Measurements from ENCODE around the gene C2orf69. TPM values are rescaled to one million over a fixed set of nuclear protein-coding genes. Genes with fewer than 3 reads are reported as not detected.

Gene C2orf69
- total and polyA plus RNA-seq, 2 of the 8 experiments (the other 6 are each of a cell fraction or from before 2014, with no cell fraction given) = 3.9 to 32.0 TPM

- Histone ChIP-seq H3K4me1 (replicated peaks in 1 of 4; ENCODE audit: control insufficient read depth in 3 of 4, insufficient read depth in 4 of 4, low read length in 3 of 4) (peaks cover 0 to 6% (median 0%) of the 10 kb centered on the region in 4 experiments; a peak in 2 of 7 replicates), H4K20me1 (replicated peaks in 1 of 2; ENCODE audit: control insufficient read depth in 1 of 2, insufficient read depth in 2 of 2, low read length in 2 of 2) (no peaks in the 10 kb centered on the region), H3K4me3 (ENCODE audit: extremely low read depth in 1 of 4, insufficient read depth in 2 of 4, low read depth in 3 of 4, low read length in 4 of 4) (no peak overlapping the region), H3K9ac (replicated peaks in 1 of 4; ENCODE audit: extremely low read depth in 1 of 4, low read depth in 3 of 4, low read length in 3 of 4) (no peak overlapping the region), H2BK5ac (ENCODE audit: low read depth, low read length) (no peak overlapping the region), H2BK12ac (ENCODE audit: low read depth, low read length) (no peak overlapping the region), H3K4me2 (ENCODE audit: insufficient read depth in 1 of 2, low read depth in 2 of 2, low read length in 2 of 2) (no peak overlapping the region), H3K23me2 (ENCODE audit: low read depth, low read length) (no peaks in the 10 kb centered on the region), H3K9me3 (ENCODE audit: insufficient read depth in 2 of 2, low read depth in 1 of 2, low read length in 1 of 2) (peaks cover 14 to 24% of the 10 kb centered on the region in 2 experiments), H3K36me3 (ENCODE audit: control insufficient read depth in 2 of 4, insufficient read depth in 4 of 4, low read length in 3 of 4) (peaks cover 0 to 3% (median 0%) of the 10 kb centered on the region in 4 experiments; a peak in 1 of 8 replicates), H3K56ac (replicated peaks; ENCODE audit: insufficient read length, low read depth, low read length) (no peak overlapping the region), H3K23ac (ENCODE audit: insufficient read length) (no peak overlapping the region), H4K91ac (replicated peaks; ENCODE audit: insufficient read length, low read length) (no peak overlapping the region), H4K5ac (ENCODE audit: insufficient read length, low read depth, low read length) (no peak overlapping the region), H3K79me2 (ENCODE audit: control insufficient read depth in 1 of 2, insufficient read depth in 2 of 2, low read length in 2 of 2) (no peaks in the 10 kb centered on the region), H2BK20ac (ENCODE audit: low read length) (no peak overlapping the region), H2AK5ac (ENCODE audit: low read depth, low read length) (no peak overlapping the region), H3K27me3 (replicated peaks in 1 of 4; ENCODE audit: control insufficient read depth in 3 of 4, extremely low read depth in 1 of 4, insufficient read depth in 3 of 4, low read length in 3 of 4) (no peaks in the 10 kb centered on the region), H2BK120ac (replicated peaks; ENCODE audit: low read depth, low read length) (no peak overlapping the region), H3K14ac (ENCODE audit: insufficient read length) (no peak overlapping the region), H2AFZ (ENCODE audit: low read length) (no peak overlapping the region), H3K4ac (replicated peaks; ENCODE audit: insufficient read length, low read depth, low read length) (no peak overlapping the region), H2BK15ac (ENCODE audit: low read length) (no peak overlapping the region), H3K79me1 (ENCODE audit: low read depth, low read length) (no peaks in the 10 kb centered on the region), H4K8ac (ENCODE audit: extremely low read depth, insufficient read depth, low read length) (no peak overlapping the region), H3K18ac (ENCODE audit: extremely low read depth, low read length) (no peak overlapping the region), H3K27ac (ENCODE audit: low read depth, low read length) (no peak overlapping the region)
- FAIRE-seq (no peak), DNase-seq (ENCODE audit: low read depth in 1 of 2, low spot score in 2 of 2) (no peak)
- ChIA-PET POLR2A (ENCODE audit: partially characterized antibody) (interaction anchor here (1.0 kb wide), 1 partner anchor 10 kb away, joined by 3 read pairs; no protein-coding TSS in a partner anchor), CTCF (ENCODE audit: partially characterized antibody) (interaction anchor here (0.6 kb wide), 1 partner anchor 63 kb away, joined by 5 read pairs; no protein-coding TSS in a partner anchor)
- 86% methylated on average over 1 of the region's 1 CpG; no CpG with 5 or more reads in 1 of the 2 experiments for WGBS, 2 experiments (ENCODE audit: extremely low coverage in 1 of 2, insufficient coverage in 1 of 2, insufficient read length in 1 of 2, insufficient replicate concordance in 2 of 2, low coverage in 1 of 2, low lambda C conversion rate in 2 of 2, missing lambda C conversion rate in 1 of 2)
- TF ChIP-seq BCL11A (IDR thresholded peaks at IDR 0.05; ENCODE audit: low read depth in 2 of 2, low read length in 2 of 2) (no peak), NANOG (IDR thresholded peaks at IDR 0.05; ENCODE audit: insufficient read depth, low read depth, low read length, poor library complexity, severe bottlenecking) (no peak), SUZ12 (IDR thresholded peaks at IDR 0.05; ENCODE audit: low read length) (no peak), GABPA (IDR thresholded peaks at IDR 0.05; ENCODE audit: borderline replicate concordance, insufficient read depth, low read length) (no peak)
Measured at GRCh38 chr2:199875400-199875799, 35.7 kb upstream of the C2orf69 start.

Data from H1 (cell line).